Body of pancreas (tissue), 4 donors: Measurements from ENCODE around the gene EPYC.

ENCODE experiments used
- CTCF ChIP-seq, 7 experiments: fragments of 450-650 bp in 4 of 7; fragments of 200-600 bp in 3 of 7; sonication (generic) in 3 of 7; IDR thresholded peaks; one replicate each; pipeline ENCODE4 v1.5.1; 2016 to 2019; ENCODE audit warnings: antibody characterized with exemption in 7 of 7
- POLR2A ChIP-seq, 3 donors: fragments of 450-650 bp; IDR thresholded peaks; one replicate each; pipeline ENCODE4 v1.6.1; 2016; ENCODE audit warnings: antibody characterized with exemption in 3 of 3, mild to moderate bottlenecking in 2 of 3

GRCh38 chr12:91023326-91024004 is 18.7 kb upstream of the EPYC start:
- TF ChIP-seq CTCF (IDR thresholded peaks at IDR 0.05) (no peak), POLR2A (IDR thresholded peaks at IDR 0.05) (no peak)
